Ectodermal cell (in vitro differentiated cells): ENCODE results near the gene AGBL4.

Experiments
- H3K27ac ChIP-seq: 2 replicates; pipeline ENCODE4 v1.7.0; 2013; ENCODE audit warnings: mild to moderate bottlenecking, low read depth, low read length; ENCODE audit not compliant: insufficient read depth, poor library complexity, severe bottlenecking
- H3K27me3 ChIP-seq: 2 replicates; pipeline ENCODE4 v1.7.0; 2013; ENCODE audit warnings: mild to moderate bottlenecking, low read length; ENCODE audit not compliant: insufficient read depth, control insufficient read depth, poor library complexity, severe bottlenecking
- H3K36me3 ChIP-seq: one replicate; pipeline ENCODE4 v1.7.0; 2013; ENCODE audit warnings: low read length; ENCODE audit not compliant: control insufficient read depth, insufficient read depth
- H3K4me1 ChIP-seq: one replicate; pipeline ENCODE4 v1.7.0; 2013; ENCODE audit warnings: low read length; ENCODE audit not compliant: control insufficient read depth, insufficient read depth
- H3K4me3 ChIP-seq: 2 replicates; pipeline ENCODE4 v1.7.0; 2013; ENCODE audit warnings: low read depth, low read length, control low read depth; ENCODE audit not compliant: insufficient read depth
- H3K9me3 ChIP-seq: 2 replicates; pipeline ENCODE4 v1.7.0; 2013; ENCODE audit warnings: mild to moderate bottlenecking, low read length, moderate library complexity; ENCODE audit not compliant: control insufficient read depth
- WGBS, 2 experiments: methylation state at CpG; one replicate each; pipeline ENCODE4 v1.1.7; 2013; ENCODE audit warnings: missing lambda C conversion rate in 2 of 2; 5-methylcytosine and 5-hydroxymethylcytosine counted together

AGBL4 gene

GRCh38 chr1:48649880-48650279, 1373.9 kb downstream of the AGBL4 start:
- no peaks in the 10 kb centered on the region for H3K27me3 ChIP-seq
- H3K4me1 ChIP-seq: peaks cover 1% of the 10 kb centered on the region

DNA sequence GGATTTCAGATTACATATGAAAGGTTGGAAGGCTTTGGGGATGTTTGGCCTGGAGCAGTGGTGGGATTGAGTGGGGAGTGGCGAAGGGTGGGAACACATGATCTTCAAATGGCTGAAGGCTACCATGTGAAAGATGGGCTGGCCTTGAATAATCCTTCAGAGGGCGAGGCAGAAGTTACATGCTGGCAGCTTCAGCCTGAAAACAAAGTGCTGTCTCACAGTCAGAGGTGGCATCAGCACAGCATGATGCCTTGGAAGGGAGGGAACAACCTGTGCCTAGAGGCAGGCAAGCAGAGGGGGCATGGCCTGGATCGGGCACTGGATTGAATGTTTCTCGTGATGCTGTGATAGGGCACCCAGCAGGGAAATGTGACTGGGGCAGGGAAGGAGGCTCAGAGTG, 1377.9 kb downstream of the AGBL4 start:
- no peak overlapping the region for H3K27ac ChIP-seq
- no peaks in the 10 kb centered on the region for H3K36me3 ChIP-seq
- H3K4me1 ChIP-seq: peaks cover 9% of the 10 kb centered on the region
- WGBS, 2 experiments: 66 to 68% methylated on average over 4 of the region's 4 CpGs
- H3K9me3 ChIP-seq: no peaks in the 10 kb centered on the region
- no peak overlapping the region for H3K4me3 ChIP-seq
- H3K27me3 ChIP-seq: no peaks in the 10 kb centered on the region

More at GRCh38 chr1:48649880-48650279, 1373.9 kb downstream of the AGBL4 start:
- H3K4me3 ChIP-seq: no peak overlapping the region
- H3K27ac ChIP-seq: no peak overlapping the region
- H3K36me3 ChIP-seq: no peaks in the 10 kb centered on the region
- H3K9me3 ChIP-seq: no peaks in the 10 kb centered on the region
- WGBS, 2 experiments: 93% methylated on average over 3 of the region's 3 CpGs

- peaks cover 9% of the 10 kb centered on the region for H3K4me1 ChIP-seq
- H3K27ac ChIP-seq: peak overlapping the region; percentile 27
- H3K27me3 ChIP-seq: no peaks in the 10 kb centered on the region
- H3K9me3 ChIP-seq: no peaks in the 10 kb centered on the region
- no peaks in the 10 kb centered on the region for H3K36me3 ChIP-seq
- H3K4me3 ChIP-seq: no peak overlapping the region
- WGBS, 2 experiments: 62 to 76% methylated on average over 2 to 3 of the region's 3 CpGs
These were observed 1378.7 kb downstream of the AGBL4 start for GRCh38 chr1:48644905-48645605.

GRCh38 chr1:48644190-48644900, 1379.4 kb downstream of the AGBL4 start:
- WGBS, 2 experiments: 67 to 74% methylated on average over 7 of the region's 7 CpGs
- Histone ChIP-seq H3K36me3 (no peaks in the 10 kb centered on the region), H3K27me3 (no peaks in the 10 kb centered on the region), H3K4me1 (peaks cover 9% of the 10 kb centered on the region), H3K4me3 (no peak overlapping the region), H3K27ac (peak overlapping the region; percentile 27), H3K9me3 (no peaks in the 10 kb centered on the region)

DNA sequence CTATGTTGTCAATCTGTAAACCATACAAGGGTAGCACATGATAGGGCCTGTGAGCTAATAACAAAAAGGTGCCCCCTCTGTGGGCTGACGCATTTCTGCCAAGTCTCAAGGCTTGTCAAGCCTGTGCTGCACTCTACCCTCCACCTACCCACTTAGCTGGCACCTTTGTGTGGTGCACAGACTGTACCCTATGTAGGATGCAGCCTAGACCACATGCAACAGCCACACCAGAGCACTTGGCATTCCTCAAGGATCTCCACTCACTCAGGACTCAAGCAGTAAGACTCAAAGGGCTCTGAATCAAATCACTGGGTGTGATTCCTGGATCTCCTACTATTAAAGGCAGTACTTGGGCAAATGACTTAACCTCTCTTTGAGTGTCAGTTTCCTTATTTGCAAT, 1380.6 kb downstream of the AGBL4 start:
- H3K36me3 ChIP-seq: no peaks in the 10 kb centered on the region
- H3K27ac ChIP-seq: no peak overlapping the region
- peaks cover 9% of the 10 kb centered on the region for H3K4me1 ChIP-seq
- H3K27me3 ChIP-seq: no peaks in the 10 kb centered on the region
- no peaks in the 10 kb centered on the region for H3K9me3 ChIP-seq
- 92% methylated on average over 1 of the region's 1 CpG for WGBS, 2 experiments
- no peak overlapping the region for H3K4me3 ChIP-seq

DNA sequence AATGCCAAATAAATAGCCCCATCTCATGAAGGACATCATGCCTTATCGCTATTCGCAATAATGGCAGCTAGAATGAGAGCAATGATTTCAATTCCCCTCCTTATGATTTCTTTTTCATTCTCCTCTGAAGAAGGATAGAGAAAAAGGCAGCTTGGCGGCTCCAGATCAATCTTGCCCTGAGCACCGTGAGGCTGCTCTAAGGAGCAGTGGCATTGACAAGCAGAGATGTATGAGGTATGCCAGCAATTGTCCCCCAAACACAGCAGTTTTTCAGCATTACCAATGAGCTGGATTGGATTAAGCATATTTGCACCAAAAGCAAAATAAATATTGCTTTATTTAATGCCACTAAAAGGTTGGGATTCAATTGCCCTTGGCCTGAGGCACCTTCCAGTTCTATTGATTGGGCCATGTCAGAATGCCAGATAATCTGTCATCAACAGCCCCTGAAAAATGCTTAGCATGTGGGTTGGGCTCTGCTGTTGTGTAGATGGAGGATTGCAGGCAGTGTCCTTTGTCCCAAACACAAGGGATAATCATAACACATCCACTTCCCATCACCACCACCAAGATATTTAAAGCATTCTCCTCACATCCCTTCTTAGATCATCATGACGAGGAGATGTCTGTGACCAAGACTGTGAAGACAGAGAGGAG, 1382.8 kb downstream of the AGBL4 start:
- H3K4me3 ChIP-seq: no peak overlapping the region
- no peaks in the 10 kb centered on the region for H3K27me3 ChIP-seq
- H3K27ac ChIP-seq: no peak overlapping the region
- H3K4me1 ChIP-seq: peaks cover 9% of the 10 kb centered on the region
- H3K36me3 ChIP-seq: no peaks in the 10 kb centered on the region
- 94 to 97% methylated on average over 5 of the region's 5 CpGs for WGBS, 2 experiments
- H3K9me3 ChIP-seq: no peaks in the 10 kb centered on the region

- Histone ChIP-seq H3K4me1 (no peaks in the 10 kb centered on the region), H3K36me3 (no peaks in the 10 kb centered on the region), H3K4me3 (no peak overlapping the region), H3K9me3 (no peaks in the 10 kb centered on the region), H3K27me3 (no peaks in the 10 kb centered on the region), H3K27ac (no peak overlapping the region)
- WGBS, 2 experiments: 91 to 93% methylated on average over 3 of the region's 3 CpGs
These were observed 1393.9 kb downstream of the AGBL4 start for GRCh38 chr1:48629867-48630266.

DNA sequence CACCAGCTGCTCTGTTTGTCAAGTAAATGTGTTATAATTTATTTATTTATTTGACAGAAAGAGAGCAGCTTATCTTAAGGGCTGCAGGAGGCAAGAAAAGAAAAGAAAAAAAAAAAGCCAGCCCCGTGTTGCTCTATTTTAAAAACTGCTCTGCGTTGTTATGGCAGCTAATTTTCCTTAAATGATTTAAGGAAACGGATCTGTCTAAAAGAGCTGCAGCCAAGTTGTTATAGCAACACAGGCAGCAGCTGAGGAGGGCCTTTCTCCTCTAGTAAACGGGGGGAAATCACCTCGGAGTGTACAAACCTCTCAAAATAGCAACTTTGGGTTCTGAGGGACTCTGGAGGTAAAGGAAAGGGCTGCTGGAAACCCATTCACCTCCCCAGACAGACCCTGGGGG, 1396.3 kb downstream of the AGBL4 start:
- Histone ChIP-seq H3K9me3 (no peaks in the 10 kb centered on the region), H3K4me3 (no peak overlapping the region), H3K27ac (no peak overlapping the region), H3K36me3 (no peaks in the 10 kb centered on the region), H3K4me1 (no peaks in the 10 kb centered on the region), H3K27me3 (no peaks in the 10 kb centered on the region)
- WGBS, 2 experiments: 89 to 92% methylated on average over 5 of the region's 5 CpGs

- 40% methylated on average over 9 of the region's 9 CpGs for whole genome bisulfite sequencing, 2 experiments
- Histone ChIP-seq H3K4me1 (peaks cover 6% of the 10 kb centered on the region), H3K36me3 (no peaks in the 10 kb centered on the region), H3K27me3 (no peaks in the 10 kb centered on the region), H3K4me3 (no peak overlapping the region), H3K27ac (no peak overlapping the region), H3K9me3 (no peaks in the 10 kb centered on the region)
These were observed 1404.2 kb downstream of the AGBL4 start for GRCh38 chr1:48619539-48619938.

- no peak overlapping the region for H3K27ac ChIP-seq
- H3K9me3 ChIP-seq: no peaks in the 10 kb centered on the region
- peaks cover 6% of the 10 kb centered on the region for H3K4me1 ChIP-seq
- no peak overlapping the region for H3K4me3 ChIP-seq
- H3K27me3 ChIP-seq: no peaks in the 10 kb centered on the region
- no peaks in the 10 kb centered on the region for H3K36me3 ChIP-seq
- 82 to 84% methylated on average over 3 of the region's 3 CpGs for WGBS, 2 experiments
These were observed 1406.5 kb downstream of the AGBL4 start for GRCh38 chr1:48617252-48617651.
